ENCODE measurements around the gene DPEP3. TPM values are rescaled to one million over a fixed set of nuclear protein-coding genes. Genes with fewer than 3 reads are reported as not detected.
"Not testable (repeated sequence)": the region's sequence is repeated elsewhere in the genome, so short reads cannot be mapped to it uniquely, and the experiment has no call there.

The DPEP3 gene
- polyA plus RNA-seq (ENCODE audit: insufficient read depth in 1 of 5, insufficient read length in 5 of 5, low replicate concordance in 1 of 5): under 1 TPM in 1 of 5 donors, not detected in 4; 0.05 TPM
- long read RNA-seq, donor 1: 0 reads
- long read RNA-seq, donor 2: 0 reads
- long read RNA-seq, donor 3: 0 reads
- long read RNA-seq, donor 4: 0 reads
- long read RNA-seq, donor 5: 0 reads
- long read RNA-seq, donor 6: 0 reads
- long read RNA-seq, donor 7: 0 reads
- long read RNA-seq, donor 8: 0 reads

- no peak for DNase-seq
These were observed at the start of gene DPEP3 for GRCh38 chr16:67979955-67980678. Gene DPEP3 (minus strand): TSS chr16:67980499. CDS start chr16:67980380, 119 bp downstream.

GRCh38 chr16:68028996-68029395 lies 48.7 kb upstream of the DPEP3 start:
- no peak for DNase-seq

- DNase-seq: peak; percentile 91 to 93
These were observed 42.6 kb upstream of the DPEP3 start, which contains the start of the genes DDX28 and DUS2 for GRCh38 chr16:68022728-68023537. Gene DDX28 (minus strand): TSS chr16:68023232. CDS start chr16:68023202, 30 bp downstream. Gene DUS2 (plus strand): TSS chr16:68023284. CDS start chr16:68038024, 14,740 bp downstream.

- no peak for DNase-seq
These were observed 42.0 kb upstream of the DPEP3 start for GRCh38 chr16:68022278-68022727.

GRCh38 chr16:68021490-68021889 lies 41.2 kb upstream of the DPEP3 start:
- no peak for DNase-seq

- no peak for DNase-seq
These were observed 38.9 kb upstream of the DPEP3 start for GRCh38 chr16:68019167-68019680.

- DNase-seq: no peak
These were observed 35.4 kb upstream of the DPEP3 start, which contains the start of gene DPEP2NB for GRCh38 chr16:68015681-68016080. Gene DPEP2NB (minus strand): TSS chr16:68015911. CDS start chr16:68015770, 141 bp downstream.

- no peak for DNase-seq
These were observed 33.1 kb upstream of the DPEP3 start for GRCh38 chr16:68013440-68013839.

- DNase-seq: not testable (repeated sequence)
These were observed 29.6 kb upstream of the DPEP3 start for GRCh38 chr16:68009872-68010271.

GRCh38 chr16:68009157-68009735 lies 28.9 kb upstream of the DPEP3 start:
- no peak for DNase-seq

GRCh38 chr16:68005786-68006286 lies 25.5 kb upstream of the DPEP3 start:
- no peak for DNase-seq

- DNase-seq: no peak
These were observed 24.9 kb upstream of the DPEP3 start for GRCh38 chr16:68005211-68005610.

GRCh38 chr16:68003031-68003430 lies 22.7 kb upstream of the DPEP3 start:
- no peak for DNase-seq

GRCh38 chr16:68000450-68000849 lies 20.2 kb upstream of the DPEP3 start:
- DNase-seq: no peak

GRCh38 chr16:67999985-68000384 lies 19.7 kb upstream of the DPEP3 start:
- DNase-seq: no peak

- DNase-seq: not testable (repeated sequence)
These were observed 18.7 kb upstream of the DPEP3 start, which contains the start of gene DPEP2 for GRCh38 chr16:67998779-67999688. Gene DPEP2 (minus strand): TSS chr16:67999484. CDS start chr16:67993212, 6,272 bp downstream.

- not testable (repeated sequence) for DNase-seq
These were observed 18.0 kb upstream of the DPEP3 start for GRCh38 chr16:67998231-67998778.

- DNase-seq: no peak
These were observed 16.4 kb upstream of the DPEP3 start for GRCh38 chr16:67996666-67997065.

GRCh38 chr16:67995423-67995822 lies 15.1 kb upstream of the DPEP3 start:
- no peak for DNase-seq

GRCh38 chr16:67994040-67994408 lies 13.7 kb upstream of the DPEP3 start:
- DNase-seq: not testable (repeated sequence)

Measured in right lung (tissue), 10 donors.